A673 (cell line): ENCODE measurements around the gene DLL3. TPM values are rescaled to one million over a fixed set of nuclear protein-coding genes. Genes with fewer than 3 reads are reported as not detected.

ENCODE experiments used
- BruUV-seq: library from RNA; stranded (reverse); fragments of 400-500 nt; replicated peaks from 2 replicates; lab custom pipeline; 2021; lab: Mats Ljungman, UMichigan
- CTCF ChIA-PET: fragments of 300-600 bp; sonication (Branson Sonifier 250); formaldehyde crosslinking; loops from one replicate; lab custom pipeline; 2022; ENCODE audit warnings: antibody characterized with exemption; lab: Charles Lee
- POLR2A ChIA-PET: fragments of 300-600 bp; sonication (Branson Sonifier 250); formaldehyde crosslinking; loops from one replicate; lab custom pipeline; 2022; ENCODE audit warnings: antibody characterized with exemption; ENCODE audit not compliant: low non-redundant PET; lab: Charles Lee
- DNase-seq: peaks from one replicate; pipeline ENCODE4 v3.0.0-alpha.2; 2015; ENCODE audit warnings: low spot score
- H3K27ac ChIP-seq: fragments of 200-600 bp; sonication (generic); 2 replicates; pipeline ENCODE4 v1.5.1; 2016; ENCODE audit warnings: mixed run types, low read depth, mild to moderate bottlenecking, mixed read lengths, antibody characterized with exemption, low read length; ENCODE audit not compliant: poor library complexity, severe bottlenecking
- H3K27me3 ChIP-seq: fragments of 200-600 bp; sonication (generic); replicated peaks from 2 replicates; pipeline ENCODE4 v1.6.1; 2017; ENCODE audit warnings: mixed run types, low read depth, mild to moderate bottlenecking, mixed read lengths, antibody characterized with exemption, low read length; ENCODE audit not compliant: insufficient read depth, poor library complexity
- H3K36me3 ChIP-seq: fragments of 200-600 bp; sonication (generic); 2 replicates; pipeline ENCODE4 v1.6.1; 2016; ENCODE audit warnings: mixed run types, mild to moderate bottlenecking, mixed read lengths, antibody characterized with exemption, low read length; ENCODE audit not compliant: insufficient read depth, poor library complexity, severe bottlenecking
- H3K4me1 ChIP-seq: fragments of 200-600 bp; sonication (generic); 2 replicates; pipeline ENCODE4 v1.6.1; 2017; ENCODE audit warnings: mixed run types, mild to moderate bottlenecking, mixed read lengths, antibody characterized with exemption, low read length; ENCODE audit not compliant: insufficient read depth, poor library complexity, severe bottlenecking
- H3K4me3 ChIP-seq: fragments of 200-600 bp; sonication (generic); 2 replicates; pipeline ENCODE4 v1.5.1; 2016; ENCODE audit warnings: low read depth, mixed run types, mild to moderate bottlenecking, mixed read lengths, low read length; ENCODE audit not compliant: poor library complexity, severe bottlenecking
- H3K9me3 ChIP-seq: fragments of 200-600 bp; sonication (generic); 2 replicates; pipeline ENCODE4 v1.6.1; 2016; ENCODE audit warnings: mixed run types, low read depth, mild to moderate bottlenecking, mixed read lengths, antibody characterized with exemption, low read length; ENCODE audit not compliant: poor library complexity, severe bottlenecking
- CTCF ChIP-seq: fragments of 300-800, 200-600 bp; sonication (generic); conservative IDR thresholded peaks from 2 replicates; pipeline ENCODE4 v1.5.1; 2017; ENCODE audit warnings: low read depth, mild to moderate bottlenecking, antibody characterized with exemption, low read length, moderate library complexity, mixed read lengths
- EZH2 ChIP-seq: fragments of 200-600 bp; sonication (generic); IDR thresholded peaks from 2 replicates; pipeline ENCODE4 v1.6.1; 2017; ENCODE audit warnings: borderline replicate concordance, low read depth, mild to moderate bottlenecking, mixed read lengths, antibody characterized with exemption, low read length; ENCODE audit not compliant: poor library complexity, severe bottlenecking
- intact Hi-C: fragments of 100-400 bp; cut with micrococcal nuclease; formaldehyde crosslinking; loops from one replicate; pipeline ENCODE4 v1.10.0; 2022; ENCODE audit not compliant: unreplicated experiment
- total RNA-seq: library from RNA; stranded (reverse); gene quantifications from 2 replicates; pipeline ENCODE4 v1.2.3, GENCODE V29; 2021

The DLL3 gene
- total RNA-seq, 1 experiment from 2014 or later, result 0.69 TPM

- intact Hi-C loops, result no loop called here
- Histone ChIP-seq H3K27me3 (peaks cover 7% of the 10 kb centered on the region), H3K4me1 (no peaks in the 10 kb centered on the region), H3K27ac (no peak overlapping the region), H3K9me3 (no peaks in the 10 kb centered on the region), H3K4me3 (no peak overlapping the region), H3K36me3 (no peaks in the 10 kb centered on the region)
- CTCF ChIA-PET, result no interaction called here
- no peak for TF ChIP-seq EZH2
- no peak for TF ChIP-seq CTCF
- no TSS peak for BruUV-seq
- POLR2A ChIA-PET, result no interaction called here
- no peak for DNase-seq
These were observed 22.1 kb downstream of the DLL3 start for GRCh38 chr19:39520541-39521484.

- H3K27ac ChIP-seq, result no peak overlapping the region
- no peak overlapping the region for H3K4me3 ChIP-seq
- BruUV-seq, result no TSS peak
- no peaks in the 10 kb centered on the region for H3K4me1 ChIP-seq
- DNase-seq, result no peak
- H3K27me3 ChIP-seq, result no peaks in the 10 kb centered on the region
- ChIA-PET POLR2A (no interaction called here), CTCF (interaction anchor here (0.7 kb wide), 1 partner anchor 162 kb away, joined by 12 read pairs; no protein-coding TSS in a partner anchor)
- no peaks in the 10 kb centered on the region for H3K9me3 ChIP-seq
- no peaks in the 10 kb centered on the region for H3K36me3 ChIP-seq
- intact Hi-C loops, result no loop called here
- TF ChIP-seq EZH2, result no peak
- no peak for TF ChIP-seq CTCF
These were observed 25.7 kb downstream of the DLL3 start for GRCh38 chr19:39524495-39524894.

- Histone ChIP-seq H3K4me1 (no peaks in the 10 kb centered on the region), H3K36me3 (no peaks in the 10 kb centered on the region), H3K27ac (no peak overlapping the region), H3K4me3 (no peak overlapping the region), H3K27me3 (no peaks in the 10 kb centered on the region), H3K9me3 (no peaks in the 10 kb centered on the region)
- no peak for TF ChIP-seq CTCF
- no peak for TF ChIP-seq EZH2
- no TSS peak for BruUV-seq
- intact Hi-C loops, result no loop called here
- ChIA-PET POLR2A (no interaction called here), CTCF (interaction anchor here (0.7 kb wide), 1 partner anchor 163 kb away, joined by 12 read pairs; no protein-coding TSS in a partner anchor)
- no peak for DNase-seq
These were observed 26.5 kb downstream of the DLL3 start for GRCh38 chr19:39525205-39525604.
